PC-9 (cell line): ENCODE data around the gene CAP2. TPM values are rescaled to one million over a fixed set of nuclear protein-coding genes. Genes with fewer than 3 reads are reported as not detected.

Source experiments
- BruUV-seq: library from RNA; stranded (reverse); fragments of 400-500 nt; replicated peaks from 2 replicates; lab custom pipeline; 2021; lab: Mats Ljungman, UMichigan
- CTCF ChIA-PET: fragments of 300-600 bp; sonication (Branson Sonifier 250); formaldehyde crosslinking; loops from one replicate; lab custom pipeline; 2022; ENCODE audit warnings: antibody characterized with exemption; lab: Charles Lee
- POLR2A ChIA-PET: fragments of 300-600 bp; sonication (Branson Sonifier 250); formaldehyde crosslinking; loops from one replicate; lab custom pipeline; 2022; ENCODE audit warnings: antibody characterized with exemption; ENCODE audit not compliant: unreplicated experiment; lab: Charles Lee
- DNase-seq, 2 experiments: peaks; one replicate each; pipeline versions ENCODE4 v3.0.0 to v3.0.0-alpha.2; 2015 to 2022; ENCODE audit warnings: mixed read lengths in 1 of 2
- H2AFZ ChIP-seq: fragments of 200-600 bp; sonication (generic); 2 replicates; pipeline ENCODE4 v1.8.1; 2017; ENCODE audit warnings: antibody characterized with exemption
- H3F3A ChIP-seq: fragments of 200-600 bp; sonication (generic); 2 replicates; pipeline ENCODE4 v1.8.1; 2017; ENCODE audit warnings: antibody characterized with exemption, mild to moderate bottlenecking, low read depth; ENCODE audit not compliant: insufficient read depth
- H3K27ac ChIP-seq: fragments of 200-600 bp; sonication (generic); 2 replicates; pipeline ENCODE4 v1.6.1; 2016; ENCODE audit warnings: mixed run types
- H3K27me3 ChIP-seq: fragments of 200-600 bp; sonication (generic); 2 replicates; pipeline ENCODE4 v1.6.1; 2016; ENCODE audit warnings: low read depth, mixed run types; ENCODE audit not compliant: insufficient read depth
- H3K36me3 ChIP-seq: fragments of 200-600 bp; sonication (generic); 2 replicates; pipeline ENCODE4 v1.6.1; 2016; ENCODE audit warnings: low read depth, mixed run types
- H3K4me1 ChIP-seq: fragments of 200-600 bp; sonication (generic); replicated peaks from 2 replicates; pipeline ENCODE4 v1.6.1; 2016; ENCODE audit warnings: mixed run types; ENCODE audit not compliant: insufficient read depth
- H3K4me2 ChIP-seq: fragments of 200-600 bp; sonication (generic); 2 replicates; pipeline ENCODE4 v1.6.1; 2017; ENCODE audit warnings: mixed run types
- H3K4me3 ChIP-seq: fragments of 200-600 bp; sonication (generic); 2 replicates; pipeline ENCODE4 v1.6.1; 2016; ENCODE audit warnings: mixed run types
- H3K79me2 ChIP-seq: fragments of 200-600 bp; sonication (generic); 2 replicates; pipeline ENCODE4 v1.6.1; 2017; ENCODE audit warnings: low read depth, mixed run types
- H3K9me2 ChIP-seq: fragments of 200-600 bp; sonication (generic); 2 replicates; pipeline ENCODE4 v1.8.1; 2017; ENCODE audit warnings: mild to moderate bottlenecking; ENCODE audit not compliant: insufficient read depth
- H3K9me3 ChIP-seq: fragments of 200-600 bp; sonication (generic); 2 replicates; pipeline ENCODE4 v1.8.1; 2016; ENCODE audit warnings: low read depth; ENCODE audit not compliant: insufficient read depth
- H4K20me1 ChIP-seq: fragments of 200-600 bp; sonication (generic); 2 replicates; pipeline ENCODE4 v1.8.1; 2017; ENCODE audit not compliant: insufficient read depth
- EZH2 ChIP-seq: fragments of 200-600 bp; sonication (generic); IDR thresholded peaks from 2 replicates; pipeline ENCODE4 v1.8.0; 2017; ENCODE audit warnings: antibody characterized with exemption, low read depth
- intact Hi-C: fragments of 100-400 bp; cut with micrococcal nuclease; formaldehyde crosslinking; loops from one replicate; pipeline ENCODE4 v1.10.0; 2022; ENCODE audit not compliant: unreplicated experiment
- total RNA-seq: library from RNA; stranded (reverse); gene quantifications from 2 replicates; pipeline ENCODE4 v1.2.3, GENCODE V29; 2021
- TF ChIP-seq, protein P1 (sequence below): fragments of 200-600 bp; sonication (generic); conservative IDR thresholded peaks from 2 replicates; pipeline ENCODE4 v1.6.1; 2017; ENCODE audit warnings: mixed run types, antibody characterized with exemption, mild to moderate bottlenecking, moderate library complexity

CAP2 gene
- total RNA-seq, 1 experiment from 2014 or later, result 12.0 TPM

DNA sequence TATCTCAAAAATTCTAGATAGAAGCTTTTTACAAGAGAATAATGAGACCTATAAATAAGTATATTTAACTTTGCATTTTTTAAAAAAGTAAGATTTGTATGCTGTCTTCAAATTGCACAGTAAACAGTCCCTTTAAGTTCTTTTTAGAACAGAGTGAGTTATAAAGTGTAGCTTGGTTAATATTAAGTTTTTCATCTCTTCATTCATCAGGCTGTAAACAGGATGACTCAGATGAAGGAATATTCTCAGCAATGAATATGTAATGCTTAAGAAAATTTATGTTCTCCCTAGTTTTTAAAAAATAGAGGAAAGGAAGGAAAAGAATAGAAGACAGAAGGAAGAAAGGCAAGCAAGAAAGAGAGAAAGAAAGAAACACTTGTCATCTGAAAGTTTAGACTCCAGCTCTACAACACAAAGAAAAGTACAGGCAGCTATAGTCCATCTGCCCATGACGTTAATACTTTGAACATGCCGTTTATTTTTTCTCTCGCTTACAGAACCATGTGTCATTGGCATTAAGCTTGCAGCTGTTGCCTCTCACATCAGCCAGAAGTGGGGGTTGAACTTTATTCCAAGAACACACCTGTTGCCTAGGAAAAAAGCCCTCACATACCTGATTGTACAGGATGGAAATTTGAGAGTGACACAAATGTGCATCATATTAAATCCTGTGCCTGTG lies 36.1 kb downstream of the CAP2 start:
- Histone ChIP-seq H3K27me3 (no peaks in the 10 kb centered on the region), H3K4me3 (no peak overlapping the region), H3K4me1 (no peaks in the 10 kb centered on the region), H3K9me3 (no peaks in the 10 kb centered on the region), H3K27ac (no peak overlapping the region), H3K9me2 (no peaks in the 10 kb centered on the region), H3F3A (no peaks in the 10 kb centered on the region), H4K20me1 (no peaks in the 10 kb centered on the region), H3K79me2 (no peaks in the 10 kb centered on the region), H3K36me3 (0 out of 2 replicates have a peak, but pooled peaks cover 3% of the 10 kb centered on the region), H3K4me2 (no peak overlapping the region), H2AFZ (no peak overlapping the region)
- POLR2A ChIA-PET, result no interaction called here
- BruUV-seq, result no TSS peak
- CTCF ChIA-PET, result no interaction called here
- DNase-seq, result no peak
- TF ChIP-seq, protein P1, sequence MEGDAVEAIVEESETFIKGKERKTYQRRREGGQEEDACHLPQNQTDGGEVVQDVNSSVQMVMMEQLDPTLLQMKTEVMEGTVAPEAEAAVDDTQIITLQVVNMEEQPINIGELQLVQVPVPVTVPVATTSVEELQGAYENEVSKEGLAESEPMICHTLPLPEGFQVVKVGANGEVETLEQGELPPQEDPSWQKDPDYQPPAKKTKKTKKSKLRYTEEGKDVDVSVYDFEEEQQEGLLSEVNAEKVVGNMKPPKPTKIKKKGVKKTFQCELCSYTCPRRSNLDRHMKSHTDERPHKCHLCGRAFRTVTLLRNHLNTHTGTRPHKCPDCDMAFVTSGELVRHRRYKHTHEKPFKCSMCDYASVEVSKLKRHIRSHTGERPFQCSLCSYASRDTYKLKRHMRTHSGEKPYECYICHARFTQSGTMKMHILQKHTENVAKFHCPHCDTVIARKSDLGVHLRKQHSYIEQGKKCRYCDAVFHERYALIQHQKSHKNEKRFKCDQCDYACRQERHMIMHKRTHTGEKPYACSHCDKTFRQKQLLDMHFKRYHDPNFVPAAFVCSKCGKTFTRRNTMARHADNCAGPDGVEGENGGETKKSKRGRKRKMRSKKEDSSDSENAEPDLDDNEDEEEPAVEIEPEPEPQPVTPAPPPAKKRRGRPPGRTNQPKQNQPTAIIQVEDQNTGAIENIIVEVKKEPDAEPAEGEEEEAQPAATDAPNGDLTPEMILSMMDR, result no peak
- no peak for TF ChIP-seq EZH2
- intact Hi-C loops, result no loop called here

DNA sequence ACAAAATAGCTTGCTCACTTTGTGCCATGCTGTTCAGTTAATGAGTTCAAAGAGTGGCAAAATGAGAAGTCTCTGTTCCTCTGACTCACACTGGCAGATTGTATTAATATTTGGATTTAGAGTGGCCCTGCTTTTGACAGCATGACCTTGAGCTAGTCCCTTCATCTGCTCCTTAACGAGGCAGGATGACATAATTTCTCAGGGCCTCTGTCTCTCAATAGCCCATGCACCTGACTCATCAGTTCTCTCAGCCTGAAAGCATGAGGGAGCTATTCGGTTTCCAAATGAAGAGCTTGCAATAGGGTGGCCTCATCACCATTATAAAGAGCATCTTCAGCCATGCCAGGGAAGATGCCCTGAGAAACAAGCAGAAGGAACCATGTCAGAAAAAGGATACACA lies 38.2 kb downstream of the CAP2 start:
- DNase-seq, result no peak
- Histone ChIP-seq H3K27ac (no peak overlapping the region), H3K4me3 (no peak overlapping the region), H2AFZ (no peak overlapping the region), H3K4me1 (no peaks in the 10 kb centered on the region), H3K79me2 (no peaks in the 10 kb centered on the region), H3K9me2 (no peaks in the 10 kb centered on the region), H3K36me3 (0 out of 2 replicates have a peak, but pooled peaks cover 3% of the 10 kb centered on the region), H4K20me1 (no peaks in the 10 kb centered on the region), H3F3A (no peaks in the 10 kb centered on the region), H3K27me3 (no peaks in the 10 kb centered on the region), H3K4me2 (no peak overlapping the region), H3K9me3 (no peaks in the 10 kb centered on the region)
- intact Hi-C loops, result no loop called here
- no TSS peak for BruUV-seq
- no peak for TF ChIP-seq EZH2
- TF ChIP-seq, protein P1, result no peak
- CTCF ChIA-PET, result no interaction called here
- POLR2A ChIA-PET, result no interaction called here

DNA sequence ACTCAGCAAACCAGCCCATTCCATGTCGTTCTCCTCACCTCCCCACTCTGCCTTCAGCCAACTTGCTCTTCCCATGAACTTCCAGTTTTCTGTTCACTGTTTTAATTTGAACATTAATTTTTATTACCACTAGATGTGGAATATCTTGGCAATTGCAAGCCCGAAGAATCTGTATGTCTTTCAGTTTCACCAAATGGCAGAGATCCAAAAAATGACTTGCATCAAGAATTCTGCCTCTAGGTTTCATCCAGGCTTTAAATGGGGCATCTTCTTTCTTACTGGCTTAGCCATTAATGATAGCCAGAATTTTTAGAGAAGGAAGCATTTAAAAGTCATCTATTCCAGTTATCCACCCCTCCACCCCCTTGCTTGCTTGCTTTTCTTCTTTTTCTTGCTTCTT lies 39.0 kb downstream of the CAP2 start:
- no peak for TF ChIP-seq EZH2
- TF ChIP-seq, protein P1, result no peak
- H3K36me3 ChIP-seq, result 0 out of 2 replicates have a peak, but pooled peaks cover 3% of the 10 kb centered on the region
- CTCF ChIA-PET, result no interaction called here
- no peaks in the 10 kb centered on the region for H3F3A ChIP-seq
- no peak overlapping the region for H3K4me3 ChIP-seq
- H2AFZ ChIP-seq, result no peak overlapping the region
- H3K27ac ChIP-seq, result no peak overlapping the region
- no peak overlapping the region for H3K4me2 ChIP-seq
- POLR2A ChIA-PET, result no interaction called here
- intact Hi-C loops, result no loop called here
- no peaks in the 10 kb centered on the region for H3K4me1 ChIP-seq
- no TSS peak for BruUV-seq
- no peaks in the 10 kb centered on the region for H3K79me2 ChIP-seq
- no peaks in the 10 kb centered on the region for H3K27me3 ChIP-seq
- no peak for DNase-seq
- H4K20me1 ChIP-seq, result no peaks in the 10 kb centered on the region
- no peaks in the 10 kb centered on the region for H3K9me2 ChIP-seq
- no peaks in the 10 kb centered on the region for H3K9me3 ChIP-seq
